SU-DHL-6 (cell line): ENCODE results near the gene C5orf63.

Experiments
- EZH2phosphoT487 ChIP-seq: fragments of 200-600 bp; sonication (generic), shearing (Covaris generic); conservative IDR thresholded peaks from 2 replicates; pipeline ENCODE4 v1.6.1; 2018; ENCODE audit warnings: mild to moderate bottlenecking, antibody characterized with exemption, low read length, moderate library complexity, mixed read lengths
- TF ChIP-seq, protein P1 (sequence below): fragments of 200-600 bp; sonication (generic); IDR thresholded peaks from one replicate; pipeline ENCODE4 v1.5.1; 2017; ENCODE audit warnings: antibody characterized with exemption, mild to moderate bottlenecking, low read length, moderate library complexity; ENCODE audit not compliant: insufficient read depth, poor library complexity, severe bottlenecking

DNA sequence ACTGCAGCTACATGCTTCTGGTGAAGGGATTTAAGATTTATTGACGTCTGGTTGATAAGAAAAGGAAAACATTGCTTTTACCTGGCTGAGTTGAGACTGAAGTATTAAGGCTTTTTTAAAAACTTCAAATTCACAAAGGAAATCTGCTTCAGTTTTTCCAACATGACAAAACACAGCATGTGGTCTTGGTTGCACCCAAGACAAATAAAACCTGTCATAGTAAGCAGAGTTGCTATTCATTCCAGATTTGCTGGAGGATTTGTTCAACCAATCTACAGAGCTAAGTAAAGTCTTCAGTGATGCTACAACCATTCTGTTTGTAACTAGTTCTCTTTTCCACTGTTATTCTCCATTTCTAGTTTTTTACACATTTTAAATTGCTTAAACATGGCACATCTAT lies 11.3 kb downstream of the C5orf63 start:
- TF ChIP-seq, protein P1, sequence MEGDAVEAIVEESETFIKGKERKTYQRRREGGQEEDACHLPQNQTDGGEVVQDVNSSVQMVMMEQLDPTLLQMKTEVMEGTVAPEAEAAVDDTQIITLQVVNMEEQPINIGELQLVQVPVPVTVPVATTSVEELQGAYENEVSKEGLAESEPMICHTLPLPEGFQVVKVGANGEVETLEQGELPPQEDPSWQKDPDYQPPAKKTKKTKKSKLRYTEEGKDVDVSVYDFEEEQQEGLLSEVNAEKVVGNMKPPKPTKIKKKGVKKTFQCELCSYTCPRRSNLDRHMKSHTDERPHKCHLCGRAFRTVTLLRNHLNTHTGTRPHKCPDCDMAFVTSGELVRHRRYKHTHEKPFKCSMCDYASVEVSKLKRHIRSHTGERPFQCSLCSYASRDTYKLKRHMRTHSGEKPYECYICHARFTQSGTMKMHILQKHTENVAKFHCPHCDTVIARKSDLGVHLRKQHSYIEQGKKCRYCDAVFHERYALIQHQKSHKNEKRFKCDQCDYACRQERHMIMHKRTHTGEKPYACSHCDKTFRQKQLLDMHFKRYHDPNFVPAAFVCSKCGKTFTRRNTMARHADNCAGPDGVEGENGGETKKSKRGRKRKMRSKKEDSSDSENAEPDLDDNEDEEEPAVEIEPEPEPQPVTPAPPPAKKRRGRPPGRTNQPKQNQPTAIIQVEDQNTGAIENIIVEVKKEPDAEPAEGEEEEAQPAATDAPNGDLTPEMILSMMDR, result no peak
- TF ChIP-seq EZH2phosphoT487, result no peak
